Loucy (cell line): ENCODE measurements around the gene SMARCAL1.

ENCODE experiments used
- EZH2phosphoT487 ChIP-seq: fragments of 200-600 bp; IDR thresholded peaks from 2 replicates; pipeline ENCODE4 v1.6.1; 2018; ENCODE audit warnings: antibody characterized with exemption, mild to moderate bottlenecking, moderate library complexity, borderline replicate concordance
- TF ChIP-seq, protein P1 (sequence below): fragments of 200-600 bp; sonication (generic); conservative IDR thresholded peaks from 2 replicates; pipeline ENCODE4 v1.5.1; 2014; ENCODE audit warnings: mild to moderate bottlenecking, antibody characterized with exemption, low read length

- TF ChIP-seq, protein P1, sequence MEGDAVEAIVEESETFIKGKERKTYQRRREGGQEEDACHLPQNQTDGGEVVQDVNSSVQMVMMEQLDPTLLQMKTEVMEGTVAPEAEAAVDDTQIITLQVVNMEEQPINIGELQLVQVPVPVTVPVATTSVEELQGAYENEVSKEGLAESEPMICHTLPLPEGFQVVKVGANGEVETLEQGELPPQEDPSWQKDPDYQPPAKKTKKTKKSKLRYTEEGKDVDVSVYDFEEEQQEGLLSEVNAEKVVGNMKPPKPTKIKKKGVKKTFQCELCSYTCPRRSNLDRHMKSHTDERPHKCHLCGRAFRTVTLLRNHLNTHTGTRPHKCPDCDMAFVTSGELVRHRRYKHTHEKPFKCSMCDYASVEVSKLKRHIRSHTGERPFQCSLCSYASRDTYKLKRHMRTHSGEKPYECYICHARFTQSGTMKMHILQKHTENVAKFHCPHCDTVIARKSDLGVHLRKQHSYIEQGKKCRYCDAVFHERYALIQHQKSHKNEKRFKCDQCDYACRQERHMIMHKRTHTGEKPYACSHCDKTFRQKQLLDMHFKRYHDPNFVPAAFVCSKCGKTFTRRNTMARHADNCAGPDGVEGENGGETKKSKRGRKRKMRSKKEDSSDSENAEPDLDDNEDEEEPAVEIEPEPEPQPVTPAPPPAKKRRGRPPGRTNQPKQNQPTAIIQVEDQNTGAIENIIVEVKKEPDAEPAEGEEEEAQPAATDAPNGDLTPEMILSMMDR, result no peak
- no peak for TF ChIP-seq EZH2phosphoT487
These were observed 92.1 kb downstream of the SMARCAL1 start for GRCh38 chr2:216504376-216504762.
